ENCODE data around the gene CUL5. TPM values are rescaled to one million over a fixed set of nuclear protein-coding genes. Genes with fewer than 3 reads are reported as not detected.
A peak's percentile ranks its signal among the peaks of the same experiment; 100 is the strongest.

The CUL5 gene
- total RNA-seq, result 39.5 and 41.5 TPM in 2 replicates

DNA sequence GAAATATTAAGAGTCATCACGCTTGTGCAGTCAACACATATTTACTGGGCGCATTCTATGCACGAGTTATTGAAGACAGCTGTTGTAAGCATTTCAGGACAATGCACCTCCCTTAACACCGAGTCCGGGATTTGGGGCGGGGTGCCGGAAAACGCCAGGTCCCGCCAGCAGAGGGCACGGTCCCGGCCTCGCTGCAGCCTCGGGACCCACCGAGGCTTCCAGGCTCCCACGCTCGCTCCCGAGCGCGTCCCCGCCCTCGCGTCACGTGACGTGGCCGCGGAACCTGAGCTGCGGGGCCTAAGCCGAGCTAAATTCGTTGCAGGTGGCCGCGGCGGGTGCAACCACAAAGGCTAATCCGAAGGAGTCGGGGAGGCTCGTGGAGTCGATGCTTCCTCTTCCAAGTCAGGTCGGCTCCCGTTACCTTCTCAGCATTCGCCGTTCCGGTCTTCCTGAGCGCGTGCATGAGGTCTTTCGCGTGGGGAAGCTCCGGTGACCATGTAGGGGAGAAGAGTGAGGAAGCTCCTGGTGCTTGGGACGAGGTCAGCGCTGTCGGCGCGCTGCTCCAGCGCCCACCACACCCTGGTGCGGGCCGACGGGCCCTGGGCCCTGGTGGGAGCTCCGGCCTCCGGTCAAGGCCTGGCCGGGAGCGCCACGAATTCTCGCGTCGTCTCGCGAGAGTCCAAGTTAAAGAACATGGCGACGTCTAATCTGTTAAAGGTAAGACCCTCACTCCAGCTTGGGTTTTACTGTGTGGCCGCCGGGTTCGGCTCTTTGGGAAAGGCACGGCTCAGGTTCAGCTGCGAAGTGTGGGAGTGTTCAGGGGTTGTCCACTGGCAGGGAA is at the start of gene CUL5:
TSS of gene CUL5 (plus strand) at position 243 of the 841 bp plus-strand sequence. CDS start at position 694, 451 bp downstream.
- DNase-seq (ENCODE audit: low read depth, low spot score), result peak; percentile 72

DNA sequence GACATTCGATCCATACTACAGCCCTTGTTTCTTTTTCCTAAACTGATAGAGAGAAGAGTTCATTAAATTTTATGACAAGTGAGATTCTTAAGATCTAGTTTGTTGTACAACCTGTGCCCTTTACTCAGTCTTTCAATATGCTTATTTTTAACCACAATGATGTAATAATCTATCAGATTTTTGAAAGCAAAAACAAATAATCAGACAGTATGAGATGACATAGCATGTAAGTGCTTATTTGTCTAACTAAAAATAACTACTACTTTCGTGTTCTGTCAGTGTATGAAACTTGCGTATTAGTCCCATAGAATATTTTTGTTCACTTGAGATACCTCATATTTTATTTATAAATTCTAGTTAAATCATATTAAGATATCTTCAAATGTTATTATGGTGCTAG is 47.2 kb upstream of the CUL5 start:
- DNase-seq (ENCODE audit: low read depth, low spot score), result no peak

DNA sequence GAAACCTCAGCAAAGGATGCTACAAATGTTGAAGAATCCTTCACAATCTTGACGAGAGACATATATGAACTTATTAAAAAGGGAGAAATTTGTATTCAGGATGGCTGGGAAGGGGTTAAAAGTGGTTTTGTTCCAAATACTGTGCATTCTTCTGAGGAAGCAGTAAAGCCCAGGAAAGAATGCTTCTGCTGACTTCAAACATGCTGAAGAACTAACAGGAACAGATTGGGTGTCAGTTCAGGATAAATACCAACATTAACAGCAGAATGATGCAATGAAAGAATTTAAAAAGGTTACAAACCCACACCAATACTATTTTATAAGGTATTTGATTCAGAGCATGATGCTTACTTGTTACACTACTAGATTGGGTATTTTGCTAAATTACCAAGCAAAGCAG is 46.5 kb upstream of the CUL5 start:
- no peak for DNase-seq (ENCODE audit: low read depth, low spot score)

DNA sequence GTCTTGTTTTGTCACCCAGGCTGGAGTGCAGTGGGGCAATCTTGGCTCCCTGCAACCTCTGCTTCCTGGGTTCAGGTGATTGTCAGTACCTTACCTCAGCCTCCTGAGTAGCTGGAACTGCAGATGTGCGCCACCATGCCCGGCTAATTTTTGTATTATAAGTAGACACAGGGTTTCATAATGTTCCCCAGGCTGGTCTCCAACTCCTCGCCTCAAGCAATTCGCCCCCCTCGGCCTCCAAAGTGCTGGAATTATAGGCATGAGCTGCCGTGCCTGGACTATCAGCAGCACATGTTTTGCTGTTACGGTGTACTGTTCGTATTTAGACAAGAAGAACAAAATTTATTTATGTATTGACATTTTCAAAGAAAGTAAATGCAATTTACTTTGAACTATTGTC is 45.6 kb upstream of the CUL5 start:
- no peak for DNase-seq (ENCODE audit: low read depth, low spot score)

DNA sequence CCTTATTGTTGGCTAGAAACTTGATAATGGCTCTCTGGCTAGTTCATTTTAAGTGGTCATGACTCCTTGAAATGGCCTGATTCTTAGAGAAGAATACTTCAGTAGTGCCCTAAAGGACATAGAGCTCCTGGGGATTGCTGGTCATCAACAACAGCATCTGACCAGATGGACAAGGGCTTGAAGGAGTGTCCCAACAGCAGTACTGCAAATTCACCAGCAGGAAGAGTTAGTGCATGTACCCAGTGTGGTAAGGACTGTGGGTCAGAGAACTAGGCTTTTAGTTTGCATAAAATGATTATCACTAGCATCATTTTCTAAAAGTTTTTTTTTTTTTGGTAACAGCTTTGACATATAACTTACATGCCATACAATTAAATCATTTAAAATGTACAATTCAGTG is 39.5 kb upstream of the CUL5 start:
- no peak for DNase-seq (ENCODE audit: low read depth, low spot score)

DNA sequence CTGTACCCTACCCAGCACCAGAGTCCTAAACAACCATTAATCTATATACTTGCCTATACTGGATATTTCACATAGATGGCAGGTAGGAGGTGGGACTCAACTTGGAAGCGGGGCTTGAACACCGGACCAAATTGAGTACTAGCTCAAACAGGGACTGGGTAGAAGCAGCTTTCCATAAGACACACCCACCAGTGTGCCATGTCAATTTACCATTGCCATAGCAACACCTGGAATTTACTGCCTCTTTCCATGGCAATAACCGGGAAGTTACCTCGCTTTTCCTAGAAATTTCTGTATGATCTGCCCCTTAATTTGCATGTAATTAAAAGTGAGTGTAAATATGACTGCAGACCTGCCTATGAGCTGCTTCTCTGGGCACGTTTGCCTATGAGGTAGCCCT is 38.6 kb upstream of the CUL5 start:
- DNase-seq (ENCODE audit: low read depth, low spot score), result no peak

DNA sequence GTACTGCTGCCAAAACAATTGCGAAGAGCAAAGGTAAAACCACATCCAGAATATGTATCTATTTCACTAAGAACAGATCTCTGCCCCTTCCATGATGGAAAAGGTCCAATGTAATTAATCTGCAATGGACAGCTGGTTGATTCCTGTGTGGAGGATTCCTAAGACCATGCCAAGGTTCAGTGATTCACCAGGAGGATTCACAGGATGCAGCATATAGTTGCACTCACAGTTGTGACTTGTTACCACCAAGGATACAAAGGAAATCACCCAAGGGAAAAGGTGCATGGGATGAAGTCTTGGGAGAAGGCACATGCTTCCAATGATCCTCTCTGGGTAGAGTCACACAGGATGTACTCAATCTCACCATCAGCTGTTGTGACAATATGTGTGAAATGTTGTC is 35.1 kb upstream of the CUL5 start:
- no peak for DNase-seq (ENCODE audit: low read depth, low spot score)

DNA sequence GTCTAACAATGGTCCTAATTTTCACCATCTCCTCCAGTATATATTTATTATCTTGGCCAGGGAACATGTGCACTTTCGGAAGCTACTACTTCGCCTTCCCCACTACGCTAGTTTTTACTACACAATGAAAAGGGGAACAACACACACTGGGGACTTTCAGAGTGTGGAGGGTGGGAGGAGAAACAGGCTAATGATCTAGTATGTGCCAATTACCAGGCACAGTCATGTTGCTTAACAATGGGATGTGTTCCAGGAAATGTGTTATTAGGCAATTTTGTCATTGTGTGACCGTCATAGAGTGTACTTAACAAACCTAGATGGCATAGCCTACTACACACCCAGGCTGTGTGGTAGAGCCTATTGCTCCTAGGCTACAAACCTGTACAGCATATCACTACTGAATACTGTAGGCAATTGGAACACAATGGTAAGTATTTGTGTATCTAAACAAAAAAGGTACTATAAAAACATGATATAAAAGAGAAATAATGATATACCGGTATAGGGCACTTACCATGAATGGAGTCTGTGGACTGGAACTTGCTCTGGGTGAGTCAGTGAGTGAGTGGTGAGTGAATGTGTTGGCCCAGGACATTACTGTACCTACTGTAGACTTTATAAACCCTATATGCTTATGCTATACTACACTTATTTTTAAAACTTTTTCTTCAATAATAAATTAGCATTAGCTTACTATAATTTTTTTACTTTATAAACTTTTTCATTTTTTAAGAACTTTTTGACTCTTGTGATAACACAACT is 20.1 kb upstream of the CUL5 start:
- DNase-seq (ENCODE audit: low read depth, low spot score), result no peak

DNA sequence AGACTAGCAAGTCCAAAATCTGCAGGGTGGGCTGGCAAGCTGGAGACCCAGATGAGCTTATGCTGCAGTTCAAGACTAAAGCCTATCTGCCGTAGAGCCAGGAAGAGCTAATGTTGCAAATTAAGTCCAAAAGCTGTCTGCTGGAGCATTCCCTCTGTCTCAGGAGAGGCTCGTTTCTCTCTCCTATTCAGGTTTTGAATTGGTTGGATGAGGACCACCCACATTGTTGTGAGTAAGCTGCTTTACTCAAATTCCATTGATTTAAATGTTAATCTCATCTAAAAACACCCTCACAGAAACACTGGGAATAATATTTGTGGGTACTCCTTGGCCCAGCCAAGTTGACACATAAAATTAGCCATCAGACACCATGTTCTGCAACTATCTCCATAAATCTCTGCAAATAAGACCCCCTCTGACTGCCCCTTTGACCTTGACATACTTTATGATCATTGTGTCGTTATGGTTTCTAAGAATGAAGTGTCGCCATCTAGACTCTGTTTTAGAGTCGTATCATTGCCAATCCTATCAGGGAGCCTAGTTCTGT is 16.8 kb upstream of the CUL5 start:
- no peak for DNase-seq (ENCODE audit: low read depth, low spot score)

DNA sequence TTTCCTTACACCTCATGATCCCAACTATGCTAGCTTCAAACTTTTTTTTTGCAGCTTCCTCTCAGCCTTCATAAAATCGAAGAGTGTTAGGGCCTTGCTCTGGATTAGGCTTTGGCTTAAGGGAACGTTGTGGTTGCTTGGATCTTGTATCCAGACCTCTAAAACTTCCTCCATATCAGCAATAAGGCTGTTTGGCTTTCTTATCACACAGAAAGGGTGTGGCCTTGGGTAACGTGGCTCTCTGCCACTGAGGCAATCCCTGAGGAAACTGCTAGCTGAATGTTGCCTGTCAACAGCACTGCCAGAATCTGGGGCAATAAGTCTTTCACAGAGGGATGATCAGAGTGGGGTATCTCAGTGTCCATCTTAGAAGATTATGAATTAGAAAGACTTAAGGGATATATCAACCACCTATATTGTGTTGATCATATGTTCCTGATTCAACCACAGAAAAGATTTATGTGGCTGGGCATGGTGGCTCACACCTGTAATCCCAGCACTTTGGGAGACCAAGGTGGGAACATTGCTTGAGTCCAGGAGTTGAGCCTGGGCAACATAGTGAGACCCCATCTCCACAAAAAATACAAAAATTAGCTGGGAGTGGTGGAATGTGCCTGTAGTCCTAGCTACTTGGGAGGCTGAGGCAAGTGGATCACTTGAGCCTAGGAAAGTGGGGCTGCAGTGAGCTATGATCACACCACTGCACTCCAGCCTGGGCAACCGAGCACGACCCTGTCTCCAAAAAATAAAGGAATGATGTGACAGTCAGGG is 12.5 kb upstream of the CUL5 start:
- no peak for DNase-seq (ENCODE audit: low read depth, low spot score)

DNA sequence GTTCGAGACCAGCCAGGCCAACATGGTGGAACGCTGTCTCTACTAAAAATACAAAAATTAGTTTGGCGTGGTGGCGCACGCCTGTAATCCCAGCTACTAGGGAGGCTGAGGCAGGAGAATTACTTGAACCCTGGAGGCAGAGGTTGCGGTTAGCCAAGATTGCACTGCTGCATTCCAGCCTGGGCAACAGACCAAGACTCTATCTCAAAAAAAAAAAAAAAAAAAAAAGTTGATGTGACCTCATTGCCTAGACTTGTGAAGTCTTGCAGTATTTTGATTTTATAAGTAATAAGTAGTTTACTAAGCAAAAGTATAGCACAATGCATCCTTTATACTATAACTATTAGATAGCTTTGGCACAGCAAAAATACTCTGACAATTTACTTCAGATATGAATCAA is 9.9 kb upstream of the CUL5 start:
- no peak for DNase-seq (ENCODE audit: low read depth, low spot score)

DNA sequence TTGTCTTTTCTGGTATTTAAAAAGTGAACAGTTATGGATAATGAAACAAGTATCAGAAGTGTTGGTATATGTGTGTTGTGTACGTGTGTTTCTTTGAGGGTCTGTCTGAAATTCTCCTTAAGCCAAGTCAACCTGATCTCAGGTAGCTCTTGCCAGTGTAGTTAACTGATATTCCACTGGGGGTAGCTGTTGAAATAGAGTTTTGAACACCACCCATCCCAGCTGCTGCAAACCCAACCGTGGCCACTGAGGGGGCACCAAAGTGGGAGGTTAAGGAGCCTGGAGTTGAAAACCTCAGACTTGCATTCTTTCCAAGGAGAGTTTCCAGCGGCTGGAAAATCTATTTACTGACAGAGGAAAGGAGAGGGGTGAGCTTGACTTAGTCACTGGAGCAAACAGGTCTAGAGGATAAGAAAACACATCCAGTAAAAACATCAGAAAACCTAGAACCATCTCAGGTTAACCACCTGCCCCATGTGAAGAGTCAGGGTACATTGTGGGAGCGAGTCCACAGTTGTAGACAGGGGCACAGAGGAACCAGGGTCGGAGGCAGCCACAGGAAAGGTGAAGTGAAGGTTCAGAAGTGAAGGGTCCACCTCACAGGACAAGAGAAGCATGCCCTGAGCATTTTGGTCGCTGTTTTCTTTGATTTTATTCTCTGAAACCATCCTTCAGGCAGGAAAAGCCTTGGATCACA is 8.8 kb upstream of the CUL5 start:
- DNase-seq (ENCODE audit: low read depth, low spot score), result peak; percentile 8

DNA sequence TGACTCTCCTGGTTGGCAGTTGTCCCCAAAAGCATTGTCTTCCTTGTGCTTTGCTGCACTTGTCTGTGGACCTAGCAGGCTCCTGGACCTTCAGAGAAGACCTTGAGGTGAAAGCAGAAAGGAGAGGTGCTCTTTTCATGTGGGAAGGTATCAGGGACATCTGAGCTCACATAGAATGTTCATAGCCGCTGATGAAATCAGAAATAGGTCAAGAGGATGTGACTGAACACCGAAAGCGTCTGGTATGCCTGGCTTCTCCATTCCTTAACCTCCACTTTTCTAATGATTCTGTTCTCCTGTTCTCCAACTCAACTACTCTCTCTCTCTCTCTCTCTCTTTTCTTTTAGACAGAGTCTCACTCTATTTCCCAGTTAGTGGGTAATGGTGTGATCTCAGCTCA is 6.2 kb upstream of the CUL5 start:
- no peak for DNase-seq (ENCODE audit: low read depth, low spot score)

DNA sequence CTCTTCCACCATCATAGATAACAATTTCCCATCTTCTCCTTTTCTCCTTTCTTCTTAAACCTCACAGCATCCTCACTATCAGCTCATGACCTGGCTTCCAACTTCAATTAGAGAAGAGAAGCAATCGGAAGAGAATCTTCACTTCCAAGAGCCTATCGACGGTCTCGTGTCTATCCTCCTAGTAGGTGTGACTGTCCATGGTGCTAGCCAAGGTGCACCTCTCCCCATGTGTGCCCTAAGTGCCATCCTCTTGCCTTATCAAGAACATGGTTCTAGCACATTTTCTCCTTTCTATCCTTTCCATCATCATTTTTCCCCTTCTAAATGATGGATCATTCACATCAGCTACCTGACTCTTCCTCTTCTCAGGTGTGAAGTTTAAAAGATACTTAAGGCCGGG is 5.1 kb upstream of the CUL5 start:
- DNase-seq (ENCODE audit: low read depth, low spot score), result no peak

DNA sequence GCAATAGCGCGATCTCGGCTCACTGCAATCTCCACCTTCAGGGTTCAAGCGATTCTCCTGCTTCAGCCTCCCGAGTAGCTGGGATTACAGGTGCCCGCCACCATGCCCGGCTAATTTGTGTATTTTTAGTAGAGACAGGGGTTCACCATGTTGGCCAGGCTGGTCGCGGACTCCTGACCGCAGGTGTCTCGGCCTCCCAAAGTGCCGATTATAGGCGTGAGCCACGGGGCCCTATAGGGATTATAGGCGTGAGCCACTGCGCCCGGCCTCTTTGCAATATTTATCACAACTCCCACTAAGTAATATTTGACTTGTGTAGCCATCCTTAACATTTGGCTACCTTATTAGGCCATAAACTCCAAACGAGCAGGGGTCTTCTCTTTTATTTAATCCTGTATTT is 879 bp upstream of the CUL5 start:
- DNase-seq (ENCODE audit: low read depth, low spot score), result no peak

DNA sequence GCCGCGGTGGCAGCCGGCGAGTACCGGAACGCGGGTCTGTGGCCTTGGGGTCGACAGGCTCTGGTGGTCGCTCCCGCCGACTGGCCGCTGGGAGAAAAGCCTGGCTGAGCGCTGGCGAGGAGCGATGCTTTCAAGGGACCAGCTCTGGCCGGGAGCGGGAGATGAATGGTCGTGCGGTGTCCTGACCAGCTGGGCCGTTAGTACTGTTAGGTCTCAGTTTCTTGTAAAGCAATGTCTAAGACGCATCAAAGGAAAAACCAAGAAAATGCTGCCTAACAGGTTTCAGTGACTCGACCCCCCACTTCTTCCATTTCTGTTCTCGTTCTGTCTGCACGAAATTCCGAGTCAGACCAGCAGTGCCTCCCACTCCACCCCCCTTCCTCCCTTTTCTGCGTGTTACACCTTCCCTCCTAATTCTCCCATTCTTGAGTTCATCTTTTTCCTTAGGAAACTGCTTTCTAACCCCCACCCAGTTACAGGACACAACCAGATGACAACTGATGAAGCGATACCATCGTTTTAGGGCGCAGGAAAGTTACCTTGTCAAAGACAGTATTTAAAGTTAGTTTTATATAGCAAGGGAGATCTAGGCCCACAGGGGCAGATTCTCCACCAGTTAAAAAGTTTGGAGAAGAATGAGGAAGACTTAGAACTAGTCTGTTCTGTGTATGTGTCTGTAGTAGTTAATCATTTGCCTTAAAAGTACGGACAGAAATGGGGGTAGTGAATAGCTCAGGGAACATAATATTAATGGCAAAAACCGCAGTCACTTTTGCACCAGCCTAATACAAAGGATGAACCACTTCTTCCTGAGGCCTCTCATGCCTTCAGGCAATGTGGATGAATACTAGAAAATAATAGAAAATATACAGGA is 1.0 kb downstream of the CUL5 start:
- no peak for DNase-seq (ENCODE audit: low read depth, low spot score)

DNA sequence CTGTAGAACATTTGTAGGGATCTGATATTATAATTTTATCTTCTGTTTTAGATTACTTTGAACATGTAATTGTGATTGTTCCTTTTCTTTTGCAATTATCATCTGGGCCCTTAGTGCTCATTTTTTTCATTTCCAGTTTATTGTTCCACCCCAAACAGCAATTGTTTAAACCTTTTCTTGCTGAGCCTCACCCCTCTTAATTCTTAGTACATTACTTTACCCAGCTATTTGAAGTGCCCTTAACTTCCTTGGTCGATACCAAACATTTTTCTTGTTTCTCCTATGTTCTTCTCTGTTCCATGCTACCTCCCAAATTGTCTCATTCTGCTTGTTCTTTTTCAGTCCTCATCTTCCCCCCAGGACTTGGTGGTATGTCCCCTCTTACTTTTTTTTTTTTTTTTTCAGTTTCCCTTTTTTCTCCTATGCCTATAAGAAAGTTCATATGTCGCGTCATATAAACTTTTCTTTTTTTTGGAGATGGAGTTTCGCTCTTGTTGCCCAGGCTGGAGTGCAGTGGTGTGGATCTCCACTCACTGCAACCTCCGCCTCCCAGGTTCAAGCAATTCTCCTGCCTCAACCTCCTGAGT is 3.5 kb downstream of the CUL5 start:
- DNase-seq (ENCODE audit: low read depth, low spot score), result no peak

DNA sequence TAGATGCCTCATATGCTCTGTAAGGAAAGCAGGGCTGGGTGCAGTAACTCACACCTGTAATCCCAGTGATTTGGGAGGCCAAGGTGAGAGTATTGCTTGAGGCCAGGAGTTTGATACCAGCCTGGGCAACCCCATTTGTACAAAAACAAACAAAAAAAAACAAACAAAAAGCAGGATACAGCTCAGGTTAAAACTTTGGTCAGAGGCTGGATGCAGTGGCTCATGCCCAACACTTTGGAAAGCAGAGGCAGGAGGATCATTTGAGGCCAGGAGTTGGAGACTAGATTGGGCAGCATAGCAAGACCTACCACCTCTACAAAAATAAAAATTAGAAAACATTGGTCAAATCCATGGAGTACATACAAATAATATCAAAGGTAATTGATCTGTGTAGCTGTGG is 7.9 kb downstream of the CUL5 start:
- DNase-seq (ENCODE audit: low read depth, low spot score), result no peak

DNA sequence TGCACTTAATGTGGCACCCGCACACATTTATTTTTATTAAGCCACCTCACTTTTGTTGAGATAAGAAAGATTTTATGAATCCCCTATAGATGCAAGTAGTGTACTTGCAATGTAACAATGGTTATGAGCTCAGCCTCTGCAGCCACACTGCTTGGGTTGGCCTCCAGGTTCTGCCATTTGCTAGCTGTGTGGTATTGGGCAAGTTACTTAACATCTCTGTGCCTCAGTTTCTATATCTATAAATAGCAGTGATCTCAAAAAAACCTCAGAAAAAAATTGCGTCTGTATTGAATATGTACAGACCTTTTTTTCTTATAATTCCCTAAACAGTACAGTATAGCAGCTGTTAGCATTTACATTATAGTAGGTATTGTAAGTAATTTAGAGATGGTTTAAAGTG is 10.0 kb downstream of the CUL5 start:
- DNase-seq (ENCODE audit: low read depth, low spot score), result no peak
